Fibroblast of mammary gland (primary cell): ENCODE measurements around the gene IDH3G.
A peak's percentile ranks its signal among the peaks of the same experiment; 100 is the strongest.
"Not testable (repeated sequence)": the region's sequence is repeated elsewhere in the genome, so short reads cannot be mapped to it uniquely, and the experiment has no call there.

Source experiments
- DNase-seq: peaks from one replicate; pipeline ENCODE4 v3.0.0-alpha.2; 2010; ENCODE audit warnings: low read depth
- H3K4me3 ChIP-seq: 2 replicates; pipeline ENCODE4 v1.5.1; 2011; ENCODE audit warnings: low read depth, mild to moderate bottlenecking, low read length, moderate library complexity; ENCODE audit not compliant: control insufficient read depth
- TF ChIP-seq, protein P1 (sequence below): conservative IDR thresholded peaks from 2 replicates; pipeline ENCODE4 v1.5.1; 2011; ENCODE audit warnings: low read depth, low read length, inconsistent platforms; ENCODE audit not compliant: control insufficient read depth, insufficient read depth

Gene IDH3G

DNA sequence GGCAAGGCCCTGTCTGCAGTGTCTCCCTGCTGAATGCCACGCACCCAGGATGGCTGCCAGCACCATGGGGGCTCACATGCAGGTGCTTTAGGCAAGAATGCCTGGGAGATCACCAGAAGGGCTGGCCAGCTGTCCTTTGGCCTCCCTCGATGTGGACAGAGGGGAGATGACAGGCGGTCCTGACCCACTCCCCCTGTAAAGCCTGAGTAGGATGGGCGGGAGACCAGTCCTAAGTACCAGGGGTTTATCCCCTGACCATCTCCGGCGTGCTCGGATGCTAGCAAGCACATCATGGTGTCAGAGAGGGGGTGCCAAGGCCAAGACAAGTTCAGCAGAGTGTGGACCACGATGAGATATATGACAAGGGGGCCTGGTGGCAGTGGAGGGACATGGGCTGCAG is 30.9 kb upstream of the IDH3G start:
- H3K4me3 ChIP-seq, result no peak overlapping the region
- TF ChIP-seq, protein P1, sequence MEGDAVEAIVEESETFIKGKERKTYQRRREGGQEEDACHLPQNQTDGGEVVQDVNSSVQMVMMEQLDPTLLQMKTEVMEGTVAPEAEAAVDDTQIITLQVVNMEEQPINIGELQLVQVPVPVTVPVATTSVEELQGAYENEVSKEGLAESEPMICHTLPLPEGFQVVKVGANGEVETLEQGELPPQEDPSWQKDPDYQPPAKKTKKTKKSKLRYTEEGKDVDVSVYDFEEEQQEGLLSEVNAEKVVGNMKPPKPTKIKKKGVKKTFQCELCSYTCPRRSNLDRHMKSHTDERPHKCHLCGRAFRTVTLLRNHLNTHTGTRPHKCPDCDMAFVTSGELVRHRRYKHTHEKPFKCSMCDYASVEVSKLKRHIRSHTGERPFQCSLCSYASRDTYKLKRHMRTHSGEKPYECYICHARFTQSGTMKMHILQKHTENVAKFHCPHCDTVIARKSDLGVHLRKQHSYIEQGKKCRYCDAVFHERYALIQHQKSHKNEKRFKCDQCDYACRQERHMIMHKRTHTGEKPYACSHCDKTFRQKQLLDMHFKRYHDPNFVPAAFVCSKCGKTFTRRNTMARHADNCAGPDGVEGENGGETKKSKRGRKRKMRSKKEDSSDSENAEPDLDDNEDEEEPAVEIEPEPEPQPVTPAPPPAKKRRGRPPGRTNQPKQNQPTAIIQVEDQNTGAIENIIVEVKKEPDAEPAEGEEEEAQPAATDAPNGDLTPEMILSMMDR, result no peak

DNA sequence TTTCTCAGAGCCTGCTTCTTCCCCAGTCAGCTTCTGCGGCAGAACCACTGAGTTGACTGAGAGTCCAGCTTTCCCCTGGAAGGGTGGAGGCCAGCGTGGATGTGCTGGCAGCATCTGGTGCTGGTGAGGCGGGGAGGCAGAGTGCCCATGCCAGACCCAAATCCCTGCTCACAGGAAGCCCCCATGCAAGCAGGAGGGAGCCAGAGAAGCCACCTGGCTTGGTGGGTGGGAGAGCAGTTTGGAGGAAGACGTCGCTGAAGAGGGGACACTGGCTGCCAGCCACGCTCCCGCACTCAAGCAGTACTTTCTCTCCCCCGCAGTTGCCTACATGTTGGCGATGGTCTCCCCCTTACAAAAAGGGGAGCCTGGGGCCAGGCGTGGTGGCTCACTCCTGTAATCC is 30.2 kb upstream of the IDH3G start:
- TF ChIP-seq, protein P1, result no peak
- H3K4me3 ChIP-seq, result no peak overlapping the region
- DNase-seq, result no peak

More for the DNA sequence above, 30.9 kb upstream of the IDH3G start:
- no peak for DNase-seq

DNA sequence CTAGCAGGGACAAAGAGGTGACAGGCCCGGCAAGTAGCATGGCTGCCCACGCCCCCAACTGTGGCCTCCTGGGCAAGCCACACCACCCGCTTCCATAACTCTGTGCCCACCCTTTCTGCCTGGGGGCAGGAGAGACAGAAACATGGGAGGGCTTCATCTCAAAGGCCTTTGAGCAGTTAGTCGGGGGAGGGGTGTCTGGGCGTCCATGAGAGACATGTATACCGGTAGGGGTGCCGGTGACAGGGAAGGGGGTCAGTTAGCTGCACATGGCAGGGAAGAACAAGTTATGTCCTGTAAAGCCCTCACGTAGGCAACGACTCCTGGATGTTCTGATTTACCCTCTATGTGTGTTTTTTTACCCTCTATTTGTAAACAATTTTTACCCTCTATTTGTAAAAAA is 26.9 kb upstream of the IDH3G start:
- DNase-seq, result no peak
- TF ChIP-seq, protein P1, result no peak
- H3K4me3 ChIP-seq, result no peak overlapping the region

DNA sequence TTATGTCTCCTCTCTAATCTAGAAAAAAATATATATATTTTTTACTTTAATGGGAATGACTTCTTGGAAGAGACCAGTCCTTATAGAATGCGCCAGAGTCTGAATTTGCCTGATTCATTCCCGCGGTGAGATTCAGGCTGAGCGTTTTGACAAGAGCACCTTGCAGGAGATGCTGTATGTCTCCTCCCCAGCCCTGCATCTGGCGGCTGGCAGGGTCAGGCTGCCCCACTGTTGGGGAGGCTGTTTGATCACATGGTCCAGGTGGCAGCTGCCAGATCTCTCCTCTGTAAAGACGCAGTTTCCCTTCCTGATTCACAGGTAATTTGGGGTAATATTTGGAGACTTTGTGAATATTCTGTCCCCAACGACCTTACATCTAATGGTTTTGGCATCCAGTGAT is 26.4 kb upstream of the IDH3G start:
- DNase-seq, result no peak
- TF ChIP-seq, protein P1, result no peak
- H3K4me3 ChIP-seq, result no peak overlapping the region

DNA sequence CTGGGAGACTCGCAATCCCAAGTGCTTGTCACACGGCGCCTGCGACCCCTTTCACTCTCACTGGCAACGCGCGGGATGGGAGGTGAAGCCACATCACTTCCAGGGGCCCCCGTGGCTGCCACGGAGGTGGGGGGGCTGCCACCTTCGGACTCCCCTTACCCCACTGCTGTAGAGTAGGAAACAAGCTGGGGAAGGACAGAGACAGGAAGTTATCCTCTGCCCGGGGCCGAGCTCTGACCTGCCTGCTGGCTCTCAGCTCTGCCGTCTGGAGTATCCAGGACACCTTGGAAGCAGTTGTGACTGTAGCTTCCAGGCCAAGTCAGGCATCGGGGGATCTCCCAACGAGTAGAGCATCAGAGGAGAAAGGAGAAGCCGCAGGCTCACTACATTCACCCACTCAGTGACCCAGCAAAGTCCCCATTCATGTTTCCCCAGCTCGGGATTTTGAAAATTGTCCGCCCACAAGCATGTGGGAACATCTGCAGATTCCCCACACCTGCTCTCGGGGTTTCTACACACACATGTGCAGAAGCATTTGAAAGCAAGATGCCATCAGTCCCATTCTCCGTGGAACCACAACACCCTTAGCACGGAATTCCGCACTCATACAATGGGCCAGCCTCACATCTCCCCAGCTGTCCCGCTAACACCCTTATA is 25.3 kb upstream of the IDH3G start:
- H3K4me3 ChIP-seq, result peak overlapping the region; percentile 3
- DNase-seq, result no peak
- TF ChIP-seq, protein P1, result no peak

DNA sequence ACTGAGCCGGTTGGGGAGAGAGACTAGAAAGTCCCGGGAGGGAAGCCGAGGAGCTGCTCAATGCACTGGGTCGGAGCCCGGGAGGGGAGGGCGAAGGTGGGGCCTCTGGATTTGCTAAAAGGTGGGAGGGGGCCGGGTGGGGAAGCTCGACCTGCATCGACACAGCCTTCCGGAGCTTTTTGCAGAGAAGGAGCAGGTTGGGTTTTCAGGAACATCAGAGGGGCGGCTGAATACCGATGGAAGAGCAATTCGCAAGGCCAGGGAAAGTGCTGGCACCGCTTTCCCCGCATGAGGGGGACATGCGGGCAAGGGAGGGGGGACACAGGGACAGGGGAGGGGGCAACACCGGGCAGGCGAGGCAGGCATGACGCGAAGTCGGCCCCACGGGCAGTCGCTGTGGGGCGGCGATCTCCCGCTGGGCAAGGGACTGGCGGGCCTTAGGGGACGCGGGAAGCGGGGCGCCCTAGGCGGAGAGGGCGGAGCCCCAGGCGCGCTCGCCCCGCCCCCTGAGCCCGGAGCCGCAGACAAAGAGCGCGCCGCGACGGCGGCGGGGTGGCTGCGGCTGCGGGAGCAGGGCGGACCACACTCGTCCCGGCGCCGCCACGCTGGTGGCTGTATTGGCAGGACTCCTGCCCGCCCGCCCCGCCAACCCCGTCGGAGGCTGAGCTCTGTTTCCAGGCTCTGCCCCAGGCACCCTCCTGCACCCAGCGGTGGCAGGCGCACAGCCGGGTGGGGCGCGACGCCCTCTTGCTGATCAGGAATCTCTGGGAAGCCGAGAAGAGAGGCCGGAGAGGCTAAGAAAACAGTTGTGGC is 24.6 kb upstream of the IDH3G start:
- TF ChIP-seq, protein P1, result no peak
- no peak for DNase-seq
- H3K4me3 ChIP-seq, result peak overlapping the region; percentile 3

DNA sequence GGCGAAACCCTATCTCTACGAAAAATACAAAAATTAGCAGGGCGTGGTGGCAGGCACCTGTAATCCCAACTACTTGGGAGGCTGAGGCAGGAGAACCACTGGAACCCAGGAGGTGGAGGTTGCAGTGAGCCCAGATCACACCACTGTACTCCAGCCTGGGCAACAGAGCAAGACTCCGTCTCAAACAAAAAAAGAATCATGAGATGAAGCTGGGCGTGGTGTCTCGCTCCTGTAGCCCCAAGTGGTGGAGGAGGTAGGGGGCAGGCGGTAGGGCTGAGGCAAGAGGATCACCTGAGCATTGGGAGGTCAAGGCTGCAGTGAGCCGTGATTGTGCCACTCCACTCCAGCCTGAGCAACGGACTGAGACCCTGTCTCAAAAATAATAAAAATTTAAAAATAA is 23.9 kb upstream of the IDH3G start:
- not testable (repeated sequence) for DNase-seq

More for the DNA sequence above, 23.9 kb upstream of the IDH3G start:
- not testable (repeated sequence) for H3K4me3 ChIP-seq
